Testis (tissue), 2 donors: Measurements from ENCODE around the gene PCDHB11.
"Not testable (repeated sequence)": the region's sequence is repeated elsewhere in the genome, so short reads cannot be mapped to it uniquely, and the experiment has no call there.

Experiments used
- POLR2A ChIP-seq: fragments of 450-650 bp; IDR thresholded peaks from one replicate; pipeline ENCODE4 v1.6.1; 2017; ENCODE audit warnings: antibody characterized with exemption, mild to moderate bottlenecking, moderate library complexity
- TF ChIP-seq, protein P1 (sequence below), 3 experiments: fragments of 450-650 bp in 2 of 3; fragments of 200-600 bp in 1 of 3; sonication (generic) in 1 of 3; IDR thresholded peaks; one replicate each; pipeline ENCODE4 v1.5.1; 2016 to 2019; ENCODE audit warnings: antibody characterized with exemption in 3 of 3, mild to moderate bottlenecking in 2 of 3, moderate library complexity in 1 of 3

DNA sequence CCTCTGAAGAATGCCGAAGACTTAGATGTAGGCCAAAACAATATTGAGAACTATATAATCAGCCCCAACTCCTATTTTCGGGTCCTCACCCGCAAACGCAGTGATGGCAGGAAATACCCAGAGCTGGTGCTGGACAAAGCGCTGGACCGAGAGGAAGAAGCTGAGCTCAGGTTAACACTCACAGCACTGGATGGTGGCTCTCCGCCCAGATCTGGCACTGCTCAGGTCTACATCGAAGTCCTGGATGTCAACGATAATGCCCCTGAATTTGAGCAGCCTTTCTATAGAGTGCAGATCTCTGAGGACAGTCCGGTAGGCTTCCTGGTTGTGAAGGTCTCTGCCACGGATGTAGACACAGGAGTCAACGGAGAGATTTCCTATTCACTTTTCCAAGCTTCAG, 15.2 kb downstream of the PCDHB11 start:
- not testable (repeated sequence) for TF ChIP-seq POLR2A
- TF ChIP-seq, protein P1, sequence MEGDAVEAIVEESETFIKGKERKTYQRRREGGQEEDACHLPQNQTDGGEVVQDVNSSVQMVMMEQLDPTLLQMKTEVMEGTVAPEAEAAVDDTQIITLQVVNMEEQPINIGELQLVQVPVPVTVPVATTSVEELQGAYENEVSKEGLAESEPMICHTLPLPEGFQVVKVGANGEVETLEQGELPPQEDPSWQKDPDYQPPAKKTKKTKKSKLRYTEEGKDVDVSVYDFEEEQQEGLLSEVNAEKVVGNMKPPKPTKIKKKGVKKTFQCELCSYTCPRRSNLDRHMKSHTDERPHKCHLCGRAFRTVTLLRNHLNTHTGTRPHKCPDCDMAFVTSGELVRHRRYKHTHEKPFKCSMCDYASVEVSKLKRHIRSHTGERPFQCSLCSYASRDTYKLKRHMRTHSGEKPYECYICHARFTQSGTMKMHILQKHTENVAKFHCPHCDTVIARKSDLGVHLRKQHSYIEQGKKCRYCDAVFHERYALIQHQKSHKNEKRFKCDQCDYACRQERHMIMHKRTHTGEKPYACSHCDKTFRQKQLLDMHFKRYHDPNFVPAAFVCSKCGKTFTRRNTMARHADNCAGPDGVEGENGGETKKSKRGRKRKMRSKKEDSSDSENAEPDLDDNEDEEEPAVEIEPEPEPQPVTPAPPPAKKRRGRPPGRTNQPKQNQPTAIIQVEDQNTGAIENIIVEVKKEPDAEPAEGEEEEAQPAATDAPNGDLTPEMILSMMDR (IDR thresholded peaks at IDR 0.05) = not testable (repeated sequence)
